Posterior vena cava (tissue), 2 donors: ENCODE measurements around the gene LUC7L. TPM values are rescaled to one million over a fixed set of nuclear protein-coding genes. Genes with fewer than 3 reads are reported as not detected.
"Not testable (repeated sequence)": the region's sequence is repeated elsewhere in the genome, so short reads cannot be mapped to it uniquely, and the experiment has no call there.

ENCODE experiments used
- DNase-seq: peaks from one replicate; pipeline ENCODE4 v3.0.0-alpha.2; 2020; ENCODE audit warnings: low spot score
- intact Hi-C, 2 donors: fragments of 100-400 bp; cut with DNase I; formaldehyde crosslinking; loops; one replicate each; pipeline versions ENCODE4 v1.14.1 to v1.14.2; 2022 to 2023
- long read RNA-seq, 2 donors: library from polyadenylated mRNA; unstranded; transcript quantifications; one replicate each; pipeline ENCODE4 v2.0.0, GENCODE V29; 2020 to 2021
- total RNA-seq, 2 donors: library from RNA; stranded (reverse); fragmentation: NEBNext Ultra II Directional; extraction: Animal tissue kit (Norgen Biotek cat#: 25700); gene quantifications; one replicate each; pipeline ENCODE4 v1.2.1, GENCODE V29; 2021
- donor health status: DM: yes; HTN: yes; CAD: no.
- donor health status: DM: yes; HTN: yes; CAD: no.

Gene LUC7L
- 10 to 100 TPM; 42.7 to 43.0 TPM for total RNA-seq
- long read RNA-seq, donor 1, partial matches to known transcripts, result 1 of 11 reads
- long read RNA-seq, donor 1, other reads (novel, unspliced or antisense), result 2 of 11 reads
- long read RNA-seq, donor 2, transcript LUC7L-202 (9 exons, 2,097 nt), result minor isoform, 5 of 41 reads
- long read RNA-seq, donor 2, transcript LUC7L-201 (10 exons, 1,456 nt), result major isoform, 15 of 41 reads
- long read RNA-seq, donor 2, partial matches to known transcripts, result 1 of 41 reads
- long read RNA-seq, donor 2, other reads (novel, unspliced or antisense), result 12 of 41 reads

- DNase-seq, result peak; percentile 96
- intact Hi-C loops, result no loop called here
Observed at GRCh38 chr16:228852-229730, at the start of gene LUC7L. Gene LUC7L, minus strand, starts transcription at chr16:229449. Its CDS starts 110 bp downstream, at chr16:229339.

- intact Hi-C loops, result no loop called here
- DNase-seq, result no peak
Observed at GRCh38 chr16:278863-279366, 49.7 kb upstream of the LUC7L start.

- intact Hi-C loops, result no loop called here
- no peak for DNase-seq
Observed at GRCh38 chr16:276426-277077, 47.3 kb upstream of the LUC7L start.

- DNase-seq, result no peak
Observed at GRCh38 chr16:275786-276232, 46.6 kb upstream of the LUC7L start, which contains the start of gene RGS11. Gene RGS11, minus strand, starts transcription at chr16:275944. Its CDS starts 33 bp downstream, at chr16:275911.

GRCh38 chr16:275041-275641, 45.9 kb upstream of the LUC7L start:
- DNase-seq, result no peak
- intact Hi-C loops, result no loop called here

More at GRCh38 chr16:275786-276232, 46.6 kb upstream of the LUC7L start, which contains the start of gene RGS11:
- intact Hi-C loops, result no loop called here

GRCh38 chr16:273547-274421, 44.5 kb upstream of the LUC7L start:
- no peak for DNase-seq
- intact Hi-C loops, result no loop called here

- DNase-seq, result no peak
- intact Hi-C loops, result no loop called here
Observed at GRCh38 chr16:272633-273546, 43.6 kb upstream of the LUC7L start.

GRCh38 chr16:270381-271255, 41.4 kb upstream of the LUC7L start:
- intact Hi-C loops, result no loop called here

GRCh38 chr16:269061-269796, 40.0 kb upstream of the LUC7L start:
- no peak for DNase-seq
- intact Hi-C loops, result no loop called here

More at GRCh38 chr16:270381-271255, 41.4 kb upstream of the LUC7L start:
- DNase-seq, result no peak

GRCh38 chr16:268141-269053, 39.1 kb upstream of the LUC7L start:
- no peak for DNase-seq
- intact Hi-C loops, result no loop called here

- DNase-seq, intact Hi-C loops: not testable (repeated sequence)
Observed at GRCh38 chr16:267562-267961, 38.3 kb upstream of the LUC7L start.

GRCh38 chr16:266258-267164, 37.3 kb upstream of the LUC7L start:
- no peak for DNase-seq
- intact Hi-C loops, result no loop called here

- DNase-seq, result no peak
- intact Hi-C loops, result no loop called here
Observed at GRCh38 chr16:265711-266110, 36.5 kb upstream of the LUC7L start.
